ENCODE data around the gene MRLN.

GRCh38 chr10:59754951-59755350 lies 1.7 kb upstream of the MRLN start:
- TF ChIP-seq CTCF (optimal IDR thresholded peaks at IDR 0.05 in 1 of 3, IDR thresholded peaks at IDR 0.05 in 1 of 3, conservative IDR thresholded peaks at IDR 0.05 in 1 of 3; ENCODE audit: extremely low read depth in 1 of 3, insufficient read depth in 2 of 3, low read length in 3 of 3) (no peak), EZH2 (IDR thresholded peaks at IDR 0.05; ENCODE audit: low read length) (no peak)
